ENCODE results near the gene APP.

- TF ChIP-seq CTCF (conservative IDR thresholded peaks at IDR 0.05; ENCODE audit: low read length) (no peak), EZH2phosphoT487 (IDR thresholded peaks at IDR 0.05; ENCODE audit: borderline replicate concordance) (no peak)
Measured at GRCh38 chr21:26110715-26111114, 59.9 kb downstream of the APP start.

Measured in Loucy (cell line).